H9 (cell line): ENCODE data around the gene SELL. TPM values are rescaled to one million over a fixed set of nuclear protein-coding genes. Genes with fewer than 3 reads are reported as not detected.

ENCODE experiments used
- DNase-seq: peaks from one replicate; pipeline ENCODE4 v3.0.0-alpha.2; 2017
- H2AFZ ChIP-seq: one replicate; pipeline ENCODE4 v1.6.1; 2013; ENCODE audit warnings: mild to moderate bottlenecking, low read length, control low read depth, moderate library complexity
- H2AK5ac ChIP-seq: 2 replicates; pipeline ENCODE4 v1.6.1; 2013; ENCODE audit warnings: low read length, control low read depth, mixed read lengths; ENCODE audit not compliant: insufficient read length
- H2BK120ac ChIP-seq: one replicate; pipeline ENCODE4 v1.6.1; 2013; ENCODE audit warnings: low read depth, mild to moderate bottlenecking, low read length, control low read depth, inconsistent platforms; ENCODE audit not compliant: poor library complexity, severe bottlenecking
- H2BK12ac ChIP-seq: 2 replicates; pipeline ENCODE4 v1.6.1; 2013; ENCODE audit warnings: low read length, control low read depth, mixed read lengths, low read depth; ENCODE audit not compliant: insufficient read length
- H2BK15ac ChIP-seq: 2 replicates; pipeline ENCODE4 v1.6.1; 2013; ENCODE audit warnings: low read depth, low read length, control low read depth
- H2BK20ac ChIP-seq: one replicate; pipeline ENCODE4 v1.6.1; 2013; ENCODE audit warnings: low read depth, mild to moderate bottlenecking, low read length, control low read depth, inconsistent platforms; ENCODE audit not compliant: poor library complexity, severe bottlenecking
- H2BK5ac ChIP-seq: 2 replicates; pipeline ENCODE4 v1.6.1; 2013; ENCODE audit warnings: low read length, control low read depth, mixed read lengths; ENCODE audit not compliant: insufficient read length
- H3K14ac ChIP-seq: 2 replicates; pipeline ENCODE4 v1.6.1; 2013; ENCODE audit warnings: low read length, control low read depth; ENCODE audit not compliant: insufficient read depth
- H3K18ac ChIP-seq: 2 replicates; pipeline ENCODE4 v1.6.1; 2013; ENCODE audit warnings: low read depth, mild to moderate bottlenecking, mixed read lengths, low read length, control low read depth; ENCODE audit not compliant: insufficient read length
- H3K23ac ChIP-seq: 2 replicates; pipeline ENCODE4 v1.6.1; 2013; ENCODE audit warnings: low read length, control low read depth, mixed read lengths, low read depth; ENCODE audit not compliant: insufficient read length
- H3K23me2 ChIP-seq: 2 replicates; pipeline ENCODE4 v1.6.1; 2013; ENCODE audit warnings: low read depth, mild to moderate bottlenecking, mixed read lengths, low read length, control low read depth; ENCODE audit not compliant: insufficient read length, poor library complexity, severe bottlenecking
- H3K27ac ChIP-seq: 2 replicates; pipeline ENCODE4 v1.5.1; 2013; ENCODE audit warnings: low read length, control low read depth, mixed read lengths, low read depth; ENCODE audit not compliant: insufficient read length
- H3K27me3 ChIP-seq: 2 replicates; pipeline ENCODE4 v1.6.1; 2013; ENCODE audit warnings: low read length, control low read depth, inconsistent platforms; ENCODE audit not compliant: insufficient read depth
- H3K4ac ChIP-seq: 2 replicates; pipeline ENCODE4 v1.6.1; 2013; ENCODE audit warnings: low read depth, mild to moderate bottlenecking, control low read depth, inconsistent platforms, low read length, moderate library complexity
- H3K4me1 ChIP-seq: 2 replicates; pipeline ENCODE4 v1.6.1; 2013; ENCODE audit warnings: low read length, control low read depth, inconsistent platforms; ENCODE audit not compliant: insufficient read depth
- H3K4me2 ChIP-seq: 2 replicates; pipeline ENCODE4 v1.6.1; 2013; ENCODE audit warnings: low read length, control low read depth, mixed read lengths; ENCODE audit not compliant: insufficient read length, insufficient read depth
- H3K56ac ChIP-seq: 2 replicates; pipeline ENCODE4 v1.6.1; 2013; ENCODE audit warnings: low read depth, mild to moderate bottlenecking, mixed read lengths, low read length, control low read depth; ENCODE audit not compliant: insufficient read length
- H3K79me1 ChIP-seq: 2 replicates; pipeline ENCODE4 v1.6.1; 2013; ENCODE audit warnings: low read depth, mild to moderate bottlenecking, moderate library complexity, low read length, control low read depth, inconsistent platforms; ENCODE audit not compliant: insufficient read depth, poor library complexity, severe bottlenecking
- H3K79me2 ChIP-seq: 2 replicates; pipeline ENCODE4 v1.6.1; 2013; ENCODE audit warnings: low read length, control low read depth, inconsistent platforms; ENCODE audit not compliant: insufficient read depth
- H3K9ac ChIP-seq: 2 replicates; pipeline ENCODE4 v1.6.1; 2013; ENCODE audit warnings: low read length, control low read depth, mixed read lengths; ENCODE audit not compliant: insufficient read length; ENCODE audit errors: extremely low read depth
- H3K9me3 ChIP-seq: one replicate; pipeline ENCODE4 v1.6.1; 2013; ENCODE audit warnings: low read depth, low read length, inconsistent platforms; ENCODE audit not compliant: control insufficient read depth
- H3T11ph ChIP-seq: one replicate; pipeline ENCODE4 v1.6.1; 2013; ENCODE audit warnings: mild to moderate bottlenecking, low read length, control low read depth, inconsistent platforms
- H4K20me1 ChIP-seq: one replicate; pipeline ENCODE4 v1.6.1; 2013; ENCODE audit not compliant: control insufficient read depth, insufficient read length, insufficient read depth
- H4K5ac ChIP-seq: 2 replicates; pipeline ENCODE4 v1.6.1; 2013; ENCODE audit warnings: low read depth, mild to moderate bottlenecking, mixed read lengths, low read length, control low read depth; ENCODE audit not compliant: insufficient read length
- H4K8ac ChIP-seq: replicated peaks from 2 replicates; pipeline ENCODE4 v1.6.1; 2013; ENCODE audit warnings: low read length, control low read depth, mixed read lengths, low read depth; ENCODE audit not compliant: insufficient read length
- H4K91ac ChIP-seq: 2 replicates; pipeline ENCODE4 v1.6.1; 2013; ENCODE audit warnings: low read depth, mild to moderate bottlenecking, moderate library complexity, mixed read lengths, low read length, control low read depth; ENCODE audit not compliant: insufficient read length
- H3K27ac Mint-ChIP-seq, 3 experiments: 2 replicates in 2 of 3; 3 replicates in 1 of 3; pipeline ENCODE4 v1.8.0; 2020 to 2021; ENCODE audit warnings: mixed read lengths in 3 of 3, mild to moderate bottlenecking in 1 of 3, moderate library complexity in 1 of 3
- H3K27me3 Mint-ChIP-seq: 2 replicates; pipeline ENCODE4 v1.8.0; 2021; ENCODE audit warnings: low read depth, mild to moderate bottlenecking, moderate library complexity, mixed read lengths
- H3K36me3 Mint-ChIP-seq, 3 experiments: 2 replicates in 2 of 3; 3 replicates in 1 of 3; pipeline ENCODE4 v1.8.0; 2020 to 2021; ENCODE audit warnings: low read depth in 3 of 3, mixed read lengths in 3 of 3; ENCODE audit not compliant: insufficient read depth in 1 of 3
- H3K4me1 Mint-ChIP-seq, 2 experiments: 2 replicates each; pipeline ENCODE4 v1.8.0; 2020; ENCODE audit warnings: mixed read lengths in 2 of 2
- H3K4me3 Mint-ChIP-seq, 2 experiments: 2 replicates in 1 of 2; 3 replicates in 1 of 2; pipeline ENCODE4 v1.8.0; 2020 to 2021; ENCODE audit warnings: mild to moderate bottlenecking in 2 of 2, mixed read lengths in 2 of 2, moderate library complexity in 1 of 2
- H3K9me3 Mint-ChIP-seq, 2 experiments: 2 replicates in 1 of 2; 3 replicates in 1 of 2; pipeline ENCODE4 v1.8.0; 2020; ENCODE audit warnings: mild to moderate bottlenecking in 2 of 2, mixed read lengths in 2 of 2, moderate library complexity in 1 of 2
- WGBS: extraction: QIAGEN DNeasy Blood & Tissue Kit; methylation state at CpG from one replicate; pipeline ENCODE4 v1.1.7; 2013; ENCODE audit warnings: missing lambda C conversion rate, low lambda C conversion rate, mixed read lengths; ENCODE audit not compliant: insufficient read length; ENCODE audit errors: extremely low coverage; 5-methylcytosine and 5-hydroxymethylcytosine counted together
- total RNA-seq: library from RNA; stranded (reverse); gene quantifications from 2 replicates; pipeline ENCODE4 v1.2.1, GENCODE V29; 2021
- TF ChIP-seq, protein P1 (sequence below): fragments of 200-600 bp; sonication (generic); conservative IDR thresholded peaks from 3 replicates; pipeline ENCODE4 v1.8.0; 2021; ENCODE audit warnings: antibody characterized with exemption, mild to moderate bottlenecking

The SELL gene
- total RNA-seq, 1 experiment from 2014 or later, result not detected

DNA sequence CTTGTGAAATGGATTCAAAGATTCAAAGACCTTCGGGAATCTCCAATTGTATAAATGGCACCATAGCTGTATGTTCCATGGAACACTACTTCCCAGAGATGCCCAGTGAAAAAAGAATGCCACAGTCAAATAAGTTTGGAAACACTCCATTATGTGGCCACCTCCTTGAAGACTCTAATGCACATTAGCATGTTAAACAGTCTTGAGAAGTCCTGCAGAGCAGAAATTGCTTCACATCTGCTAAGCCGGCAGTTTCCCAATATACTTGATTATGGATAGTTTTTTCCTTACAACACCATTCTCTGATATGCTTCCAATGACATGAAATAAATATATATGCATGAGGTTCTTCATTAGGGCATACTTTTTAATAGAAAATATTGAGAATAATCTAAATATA lies 35.1 kb upstream of the SELL start:
- no peak overlapping the region for H2BK5ac ChIP-seq
- H2BK120ac ChIP-seq, result no peak overlapping the region
- H3K9me3 Mint-ChIP-seq, result peaks cover 5% of the 10 kb centered on the region in 2 experiments; a peak in 3 of 5 replicates
- peaks cover 5% of the 10 kb centered on the region; the same call in 1 of the 2 replicates for H3K4me1 ChIP-seq
- H4K20me1 ChIP-seq, result no peaks in the 10 kb centered on the region
- no peak overlapping the region for H2BK20ac ChIP-seq
- no peak overlapping the region for H2AK5ac ChIP-seq
- H2BK12ac ChIP-seq, result no peak overlapping the region
- H4K91ac ChIP-seq, result no peak overlapping the region
- H3K4me2 ChIP-seq, result no peak overlapping the region
- no peak overlapping the region for H3K14ac ChIP-seq
- no peak for DNase-seq
- H3K27me3 Mint-ChIP-seq, result peaks cover 3% of the 10 kb centered on the region
- H3K18ac ChIP-seq, result no peak overlapping the region
- no peak overlapping the region for H3K23ac ChIP-seq
- H2AFZ ChIP-seq, result no peak overlapping the region
- no peak overlapping the region for H4K5ac ChIP-seq
- H4K8ac ChIP-seq, result no peak overlapping the region
- no peak overlapping the region for H3T11ph ChIP-seq
- no peak overlapping the region for H3K27ac ChIP-seq
- peaks cover 19 to 25% of the 10 kb centered on the region in 2 experiments for H3K4me1 Mint-ChIP-seq
- H3K79me1 ChIP-seq, result no peaks in the 10 kb centered on the region
- H3K23me2 ChIP-seq, result no peaks in the 10 kb centered on the region
- no peak overlapping the region for H3K4ac ChIP-seq
- H3K79me2 ChIP-seq, result no peaks in the 10 kb centered on the region
- TF ChIP-seq, protein P1, sequence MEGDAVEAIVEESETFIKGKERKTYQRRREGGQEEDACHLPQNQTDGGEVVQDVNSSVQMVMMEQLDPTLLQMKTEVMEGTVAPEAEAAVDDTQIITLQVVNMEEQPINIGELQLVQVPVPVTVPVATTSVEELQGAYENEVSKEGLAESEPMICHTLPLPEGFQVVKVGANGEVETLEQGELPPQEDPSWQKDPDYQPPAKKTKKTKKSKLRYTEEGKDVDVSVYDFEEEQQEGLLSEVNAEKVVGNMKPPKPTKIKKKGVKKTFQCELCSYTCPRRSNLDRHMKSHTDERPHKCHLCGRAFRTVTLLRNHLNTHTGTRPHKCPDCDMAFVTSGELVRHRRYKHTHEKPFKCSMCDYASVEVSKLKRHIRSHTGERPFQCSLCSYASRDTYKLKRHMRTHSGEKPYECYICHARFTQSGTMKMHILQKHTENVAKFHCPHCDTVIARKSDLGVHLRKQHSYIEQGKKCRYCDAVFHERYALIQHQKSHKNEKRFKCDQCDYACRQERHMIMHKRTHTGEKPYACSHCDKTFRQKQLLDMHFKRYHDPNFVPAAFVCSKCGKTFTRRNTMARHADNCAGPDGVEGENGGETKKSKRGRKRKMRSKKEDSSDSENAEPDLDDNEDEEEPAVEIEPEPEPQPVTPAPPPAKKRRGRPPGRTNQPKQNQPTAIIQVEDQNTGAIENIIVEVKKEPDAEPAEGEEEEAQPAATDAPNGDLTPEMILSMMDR, result no peak
- no peaks in the 10 kb centered on the region for H3K9me3 ChIP-seq
- no peak overlapping the region for H3K27ac Mint-ChIP-seq
- H3K36me3 Mint-ChIP-seq, result peaks cover 0 to 6% (median 0%) of the 10 kb centered on the region in 3 experiments; a peak in 2 of 7 replicates
- H2BK15ac ChIP-seq, result no peak overlapping the region
- H3K9ac ChIP-seq, result no peak overlapping the region
- H3K27me3 ChIP-seq, result no peaks in the 10 kb centered on the region
- H3K56ac ChIP-seq, result no peak overlapping the region
- no peak overlapping the region for H3K4me3 Mint-ChIP-seq
- no CpG with 5 or more reads among the region's 2 CpGs for WGBS
